SK-N-SH (cell line): ENCODE measurements around the gene SPANXN4.

Source experiments
- EP300 ChIP-seq, 2 experiments: IDR thresholded peaks; 2 replicates each; pipeline versions ENCODE4 v1.4.0 to v1.6.1; 2012; ENCODE audit warnings: borderline replicate concordance in 1 of 2, low read depth in 1 of 2, low read length in 1 of 2
- FOXJ3 ChIP-seq: sonication (generic); formaldehyde crosslinking; IDR thresholded peaks from 2 replicates; pipeline ENCODE4 v1.5.1; 2020; ENCODE audit warnings: mild to moderate bottlenecking, missing genetic modification reagents
- POLR2AphosphoS5 ChIP-seq: IDR thresholded peaks from 2 replicates; pipeline ENCODE4 v1.6.1; 2012; ENCODE audit warnings: low read depth, low read length
- RAD21 ChIP-seq: IDR thresholded peaks from 2 replicates; pipeline ENCODE4 v1.6.1; 2012; ENCODE audit warnings: mild to moderate bottlenecking, low read length
- TF ChIP-seq, protein P1 (sequence below): fragments of 200-600 bp; sonication (generic); IDR thresholded peaks from 2 replicates; pipeline ENCODE4 v1.6.1; 2017; ENCODE audit warnings: antibody characterized with exemption, mild to moderate bottlenecking, moderate library complexity

DNA sequence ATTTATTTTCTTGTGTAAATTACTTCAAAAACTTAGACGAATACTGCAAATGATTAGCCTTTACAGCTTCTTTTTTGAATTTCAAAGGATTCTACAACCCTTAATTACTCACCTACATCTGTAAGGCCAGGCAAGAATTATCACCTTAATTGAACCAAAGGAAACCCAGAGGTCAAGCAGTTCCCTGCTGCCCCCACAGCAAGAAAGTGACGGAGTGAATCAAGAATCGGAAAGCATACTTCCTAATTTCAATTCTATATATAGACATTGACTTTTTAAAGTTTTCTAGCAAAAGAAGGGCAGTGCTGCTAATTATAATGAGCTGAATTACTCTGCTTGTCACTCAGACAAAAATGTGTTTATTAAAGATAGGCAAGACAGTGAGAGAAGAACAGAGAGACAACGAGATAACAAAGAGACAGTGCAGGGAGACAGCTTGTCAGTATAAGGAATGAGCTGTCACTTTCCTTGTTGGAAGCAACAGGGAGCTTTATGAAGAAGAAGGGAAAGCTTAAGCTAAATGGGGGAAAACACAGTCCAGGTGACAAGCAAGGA is 47.5 kb upstream of the SPANXN4 start:
- TF ChIP-seq EP300 (IDR thresholded peaks at IDR 0.05; ENCODE audit: borderline replicate concordance in 1 of 2, low read depth in 1 of 2, low read length in 1 of 2) (no peak), POLR2AphosphoS5 (no peak), RAD21 (no peak), FOXJ3 (no peak)
- TF ChIP-seq, protein P1, sequence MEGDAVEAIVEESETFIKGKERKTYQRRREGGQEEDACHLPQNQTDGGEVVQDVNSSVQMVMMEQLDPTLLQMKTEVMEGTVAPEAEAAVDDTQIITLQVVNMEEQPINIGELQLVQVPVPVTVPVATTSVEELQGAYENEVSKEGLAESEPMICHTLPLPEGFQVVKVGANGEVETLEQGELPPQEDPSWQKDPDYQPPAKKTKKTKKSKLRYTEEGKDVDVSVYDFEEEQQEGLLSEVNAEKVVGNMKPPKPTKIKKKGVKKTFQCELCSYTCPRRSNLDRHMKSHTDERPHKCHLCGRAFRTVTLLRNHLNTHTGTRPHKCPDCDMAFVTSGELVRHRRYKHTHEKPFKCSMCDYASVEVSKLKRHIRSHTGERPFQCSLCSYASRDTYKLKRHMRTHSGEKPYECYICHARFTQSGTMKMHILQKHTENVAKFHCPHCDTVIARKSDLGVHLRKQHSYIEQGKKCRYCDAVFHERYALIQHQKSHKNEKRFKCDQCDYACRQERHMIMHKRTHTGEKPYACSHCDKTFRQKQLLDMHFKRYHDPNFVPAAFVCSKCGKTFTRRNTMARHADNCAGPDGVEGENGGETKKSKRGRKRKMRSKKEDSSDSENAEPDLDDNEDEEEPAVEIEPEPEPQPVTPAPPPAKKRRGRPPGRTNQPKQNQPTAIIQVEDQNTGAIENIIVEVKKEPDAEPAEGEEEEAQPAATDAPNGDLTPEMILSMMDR: no peak
